ENCODE results near the gene NXPH2.
"Not testable (repeated sequence)": the region's sequence is repeated elsewhere in the genome, so short reads cannot be mapped to it uniquely, and the experiment has no call there.

The NXPH2 gene

DNA sequence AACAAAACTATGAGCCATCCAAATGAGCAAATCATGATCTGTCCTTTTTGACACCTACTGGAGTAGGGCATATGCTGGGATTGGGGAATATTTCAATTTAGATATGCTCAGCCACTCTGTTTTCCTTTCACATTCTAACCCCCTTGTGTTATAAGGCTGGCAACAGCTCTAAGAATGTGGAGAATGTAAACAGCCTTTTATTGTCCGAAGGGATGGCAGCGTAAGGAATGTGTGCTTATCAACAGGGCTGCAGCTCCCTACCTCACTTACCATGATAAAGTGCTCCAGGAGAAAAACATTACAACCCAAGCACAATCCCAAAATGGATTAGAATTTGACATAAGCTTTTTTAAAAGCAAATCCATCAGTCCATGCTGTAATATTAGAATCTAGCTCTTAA lies 2.2 kb downstream of the NXPH2 start:
- no peak for TF ChIP-seq ZNF274 (IDR thresholded peaks at IDR 0.05; ENCODE audit: low read depth, low read length)
- no peak overlapping the region for H3K4me3 ChIP-seq (ENCODE audit: low read length)

DNA sequence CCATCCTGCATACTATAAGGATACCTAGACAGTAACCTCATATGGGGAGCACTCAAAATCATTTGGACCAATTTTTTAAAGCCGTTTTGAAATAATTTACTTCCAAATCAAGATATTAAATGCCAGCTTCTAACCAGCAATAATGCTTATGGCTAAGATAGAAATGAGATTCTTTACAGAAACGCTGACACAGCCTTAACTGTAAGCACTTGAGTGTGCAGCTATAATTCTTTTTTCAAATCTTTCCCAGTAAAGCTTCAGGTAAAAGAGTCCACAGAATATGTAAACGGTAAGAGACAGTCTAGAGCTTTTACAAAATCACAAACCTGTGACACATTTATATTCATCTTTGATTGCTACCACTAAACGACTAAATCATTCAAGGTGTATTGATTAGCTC lies 4.5 kb downstream of the NXPH2 start:
- no peak for TF ChIP-seq ZNF274 (IDR thresholded peaks at IDR 0.05; ENCODE audit: low read depth, low read length)
- H3K4me3 ChIP-seq (ENCODE audit: low read length) = no peak overlapping the region

DNA sequence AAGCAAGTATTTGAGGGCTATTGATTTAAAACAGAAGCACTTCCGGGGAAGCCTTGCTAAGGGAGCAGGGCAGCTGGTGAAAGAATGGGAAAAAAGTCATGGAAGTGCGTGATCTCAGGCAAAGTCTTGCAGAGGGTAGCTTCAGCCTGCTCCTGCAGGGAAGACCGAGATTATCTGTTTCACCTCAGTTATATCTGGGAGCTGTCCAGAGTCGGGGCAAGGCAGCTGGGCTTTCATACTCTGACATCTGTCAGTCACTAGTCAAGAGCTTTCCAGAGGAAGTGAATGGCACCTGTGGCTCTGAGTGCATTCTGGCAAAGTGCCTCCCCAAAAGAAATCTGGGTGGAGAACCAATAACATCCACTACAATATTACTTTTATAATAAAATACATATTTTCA lies 8.7 kb downstream of the NXPH2 start:
- no peak overlapping the region for H3K4me3 ChIP-seq (ENCODE audit: low read length)
- no peak for TF ChIP-seq ZNF274 (IDR thresholded peaks at IDR 0.05; ENCODE audit: low read depth, low read length)

DNA sequence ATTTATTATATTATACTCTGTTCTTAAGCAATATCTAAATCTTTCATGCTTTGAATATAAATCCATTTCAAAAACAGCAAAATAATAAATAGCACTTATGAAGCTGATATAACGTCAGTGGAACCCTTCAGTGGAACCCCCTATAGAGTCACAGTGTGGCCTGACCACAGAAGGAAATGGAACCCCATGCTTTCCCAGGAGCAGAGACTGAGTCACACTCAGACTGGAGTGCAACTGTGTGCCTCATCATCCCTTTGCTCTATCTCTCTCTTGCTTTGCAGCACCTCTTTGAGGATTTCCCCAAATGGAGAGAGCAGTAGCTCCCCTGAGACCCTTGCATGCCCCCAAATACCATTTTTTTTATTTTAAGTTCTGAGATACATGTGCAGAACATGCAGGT lies 13.1 kb downstream of the NXPH2 start:
- no peak overlapping the region for H3K4me3 ChIP-seq (ENCODE audit: low read length)
- no peak for TF ChIP-seq ZNF274 (IDR thresholded peaks at IDR 0.05; ENCODE audit: low read depth, low read length)

GRCh38 chr2:138766464-138766863 lies 13.7 kb downstream of the NXPH2 start:
- no peak overlapping the region for H3K4me3 ChIP-seq (ENCODE audit: low read length)
- TF ChIP-seq ZNF274 (IDR thresholded peaks at IDR 0.05; ENCODE audit: low read depth, low read length) = no peak

DNA sequence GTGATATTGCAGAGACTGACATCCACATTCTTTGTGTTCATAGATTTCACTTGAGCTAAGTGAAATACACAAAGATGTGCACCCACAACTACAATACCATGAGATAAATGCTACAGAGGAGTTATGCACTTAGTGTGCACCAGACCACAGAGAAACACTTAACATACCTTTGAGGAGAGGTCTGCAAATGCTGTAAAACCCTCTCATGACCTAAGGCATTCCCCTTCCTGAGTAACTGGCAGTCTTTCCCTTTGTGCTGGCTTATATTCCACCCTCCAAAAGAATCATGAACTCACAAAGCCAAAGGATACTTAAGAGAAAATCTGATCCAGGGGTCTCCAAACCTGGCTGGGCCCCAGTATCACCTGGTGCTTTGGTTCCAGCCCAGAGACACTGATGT lies 16.2 kb downstream of the NXPH2 start:
- TF ChIP-seq ZNF274 (IDR thresholded peaks at IDR 0.05; ENCODE audit: low read depth, low read length) = no peak
- no peak overlapping the region for H3K4me3 ChIP-seq (ENCODE audit: low read length)

DNA sequence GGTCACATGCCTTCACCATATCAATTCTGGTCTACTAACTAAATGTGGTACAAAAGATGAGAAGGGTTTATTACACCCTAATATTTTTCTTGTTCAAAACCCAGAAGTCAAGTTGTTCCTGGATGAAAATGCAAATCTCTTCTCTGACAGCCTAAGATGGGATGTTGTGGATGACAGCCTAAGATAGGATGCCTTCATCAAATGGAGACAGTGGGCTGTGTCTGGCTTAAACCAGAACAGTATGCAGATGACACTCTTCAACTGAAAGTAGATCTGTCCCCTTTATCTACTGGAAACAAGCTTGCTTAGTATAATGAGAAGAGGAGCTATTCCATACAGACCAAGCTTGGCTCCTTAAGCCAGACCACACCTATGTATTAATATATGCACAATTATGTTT lies 17.7 kb downstream of the NXPH2 start:
- no peak for TF ChIP-seq ZNF274 (IDR thresholded peaks at IDR 0.05; ENCODE audit: low read depth, low read length)

DNA sequence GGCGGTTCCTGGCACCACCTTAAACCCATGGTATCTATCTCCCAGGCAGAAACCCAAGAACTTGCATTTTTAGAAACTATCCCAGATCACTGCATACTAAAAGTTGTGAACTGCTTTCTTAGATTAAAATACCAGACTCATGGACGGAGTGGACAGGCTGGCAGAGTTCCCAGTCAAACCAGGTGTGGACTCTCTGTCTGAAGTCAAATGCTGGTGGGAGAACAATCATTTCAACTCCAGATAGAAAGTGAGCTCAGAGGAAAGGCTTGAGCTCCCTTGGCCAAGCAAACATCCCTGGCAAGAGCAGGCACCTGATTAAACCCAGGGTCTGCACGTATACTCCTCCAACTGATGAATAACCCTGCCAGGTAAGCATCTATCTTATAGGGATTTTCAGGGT lies 19.5 kb downstream of the NXPH2 start:
- H3K4me3 ChIP-seq (ENCODE audit: low read length) = no peak overlapping the region
- TF ChIP-seq ZNF274 (IDR thresholded peaks at IDR 0.05; ENCODE audit: low read depth, low read length) = no peak

More for the DNA sequence above, 17.7 kb downstream of the NXPH2 start:
- H3K4me3 ChIP-seq (ENCODE audit: low read length) = no peak overlapping the region

DNA sequence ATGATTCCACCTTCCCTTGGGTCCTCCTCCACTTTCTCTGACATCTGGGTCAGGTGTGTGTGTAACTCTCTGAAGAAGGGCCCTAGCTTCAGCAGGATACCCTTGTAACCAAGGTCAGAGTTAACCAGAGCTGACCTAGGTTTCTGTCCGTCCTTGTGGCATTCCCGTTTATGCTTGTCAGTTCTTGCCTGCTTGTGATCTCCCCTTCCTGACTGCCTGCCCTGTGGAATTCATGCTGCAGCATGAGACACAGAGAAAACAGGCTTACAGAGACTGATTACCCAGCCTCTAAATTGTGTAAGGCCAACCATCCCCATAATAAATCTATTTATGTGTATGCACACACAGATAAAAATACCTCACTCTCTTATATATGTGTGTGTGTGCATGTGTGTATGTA lies 22.8 kb downstream of the NXPH2 start:
- H3K4me3 ChIP-seq (ENCODE audit: low read length) = no peak overlapping the region
- TF ChIP-seq ZNF274 (IDR thresholded peaks at IDR 0.05; ENCODE audit: low read depth, low read length) = no peak

DNA sequence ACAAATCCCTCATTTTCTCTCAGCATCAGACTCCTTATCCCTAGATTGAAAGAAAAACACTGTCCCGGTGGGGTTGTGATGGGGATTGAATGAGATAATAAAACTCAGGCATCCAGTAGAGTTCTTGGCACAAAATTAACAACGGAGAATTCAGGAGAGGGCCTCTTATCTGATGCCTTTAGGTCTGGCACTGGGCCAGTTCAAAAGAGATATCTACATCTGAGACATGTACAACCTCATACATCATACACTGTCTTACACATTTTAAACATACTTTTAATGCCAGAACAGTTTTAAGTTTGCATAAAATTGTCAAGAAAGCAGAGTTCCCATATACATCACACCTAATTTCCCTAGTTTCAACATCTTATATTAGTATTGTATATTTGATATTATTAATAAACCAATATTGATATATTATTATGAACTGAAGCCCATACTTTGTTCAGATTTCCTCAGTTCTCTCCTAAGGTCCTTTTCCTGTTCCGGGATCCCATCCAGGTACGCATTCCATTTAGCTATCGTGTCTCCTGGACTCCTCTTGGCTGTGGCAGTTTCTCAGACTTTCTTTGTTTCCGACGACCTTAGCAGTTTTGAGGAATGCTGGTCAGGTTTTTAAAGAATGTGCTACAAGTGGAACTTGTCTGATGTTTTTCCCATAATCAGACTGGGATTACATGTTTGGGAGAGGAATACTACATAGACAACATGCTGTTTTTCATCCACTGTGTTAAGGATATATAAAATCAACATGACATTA lies 27.8 kb downstream of the NXPH2 start:
- no peak overlapping the region for H3K4me3 ChIP-seq (ENCODE audit: low read length)
- TF ChIP-seq ZNF274 (IDR thresholded peaks at IDR 0.05; ENCODE audit: low read depth, low read length) = no peak

GRCh38 chr2:138744713-138745112 lies 35.5 kb downstream of the NXPH2 start:
- no peak for TF ChIP-seq ZNF274 (IDR thresholded peaks at IDR 0.05; ENCODE audit: low read depth, low read length)
- H3K4me3 ChIP-seq (ENCODE audit: low read length) = no peak overlapping the region

GRCh38 chr2:138742441-138743057 lies 37.6 kb downstream of the NXPH2 start:
- no peak overlapping the region for H3K4me3 ChIP-seq (ENCODE audit: low read length)
- TF ChIP-seq ZNF274 (IDR thresholded peaks at IDR 0.05; ENCODE audit: low read depth, low read length) = no peak

GRCh38 chr2:138741851-138742250 lies 38.3 kb downstream of the NXPH2 start:
- TF ChIP-seq ZNF274 (IDR thresholded peaks at IDR 0.05; ENCODE audit: low read depth, low read length) = no peak
- no peak overlapping the region for H3K4me3 ChIP-seq (ENCODE audit: low read length)

DNA sequence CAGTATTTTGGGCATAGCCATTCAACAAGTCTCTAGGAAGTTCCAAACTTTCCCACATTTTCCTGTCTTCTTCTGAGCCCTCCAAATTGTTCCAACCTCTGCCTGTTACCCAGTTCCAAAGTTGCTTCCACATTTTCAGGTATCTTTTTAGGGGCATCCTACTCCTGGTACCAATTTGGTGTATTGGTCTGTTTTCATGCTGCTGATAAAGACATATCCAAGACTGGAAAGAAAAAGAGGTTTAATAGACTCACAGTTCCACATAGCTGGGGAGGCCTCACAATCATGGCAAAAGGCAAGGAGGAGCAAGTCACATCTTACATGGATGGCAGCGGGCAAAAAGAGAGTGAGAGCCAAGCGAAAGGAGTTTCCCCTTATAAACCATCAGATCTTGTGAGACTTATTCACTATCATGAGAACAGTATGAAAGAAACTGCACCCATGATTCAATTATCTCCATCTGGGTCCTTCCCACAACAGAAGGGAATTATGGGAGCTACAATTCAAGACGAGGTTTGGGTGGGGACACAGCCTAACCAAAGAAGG lies 43.1 kb downstream of the NXPH2 start:
- H3K4me3 ChIP-seq (ENCODE audit: low read length) = not testable (repeated sequence)

- TF ChIP-seq ZNF274 (IDR thresholded peaks at IDR 0.05; ENCODE audit: low read depth, low read length) = no peak
- H3K4me3 ChIP-seq (ENCODE audit: low read length) = no peak overlapping the region
These were observed 47.5 kb downstream of the NXPH2 start for GRCh38 chr2:138732651-138733050.
